Mucosa of rectum (tissue), 2 donors: ENCODE measurements around the gene SBK1.

Experiments
- H3K27ac ChIP-seq, 2 donors: one replicate each; pipeline ENCODE4 v1.7.0; 2013; ENCODE audit warnings: inconsistent platforms in 2 of 2, low read depth in 2 of 2, low read length in 2 of 2
- H3K27me3 ChIP-seq, 2 donors: one replicate each; pipeline ENCODE4 v1.7.0; 2013; ENCODE audit warnings: low read length in 2 of 2; ENCODE audit not compliant: control insufficient read depth in 2 of 2, insufficient read depth in 2 of 2
- H3K36me3 ChIP-seq, 2 donors: one replicate each; pipeline ENCODE4 v1.7.0; 2013; ENCODE audit warnings: low read length in 2 of 2; ENCODE audit not compliant: control insufficient read depth in 2 of 2, insufficient read depth in 2 of 2
- H3K4me1 ChIP-seq, 2 donors: one replicate each; pipeline ENCODE4 v1.7.0; 2013; ENCODE audit warnings: low read length in 2 of 2, mild to moderate bottlenecking in 1 of 2; ENCODE audit not compliant: control insufficient read depth in 2 of 2, insufficient read depth in 2 of 2
- H3K4me3 ChIP-seq, 2 donors: one replicate each; pipeline ENCODE4 v1.7.0; 2013; ENCODE audit warnings: low read length in 2 of 2
- H3K9ac ChIP-seq, 2 donors: one replicate each; pipeline ENCODE4 v1.7.0; 2013; ENCODE audit warnings: low read length in 2 of 2, low read depth in 1 of 2, mild to moderate bottlenecking in 1 of 2
- H3K9me3 ChIP-seq, 2 donors: one replicate each; pipeline ENCODE4 v1.7.0; 2013; ENCODE audit warnings: low read length in 2 of 2; ENCODE audit not compliant: control insufficient read depth in 2 of 2
- donor health status: healthy.
- donor health status: Normal muscosa, but diverticular disease.

SBK1 gene

DNA sequence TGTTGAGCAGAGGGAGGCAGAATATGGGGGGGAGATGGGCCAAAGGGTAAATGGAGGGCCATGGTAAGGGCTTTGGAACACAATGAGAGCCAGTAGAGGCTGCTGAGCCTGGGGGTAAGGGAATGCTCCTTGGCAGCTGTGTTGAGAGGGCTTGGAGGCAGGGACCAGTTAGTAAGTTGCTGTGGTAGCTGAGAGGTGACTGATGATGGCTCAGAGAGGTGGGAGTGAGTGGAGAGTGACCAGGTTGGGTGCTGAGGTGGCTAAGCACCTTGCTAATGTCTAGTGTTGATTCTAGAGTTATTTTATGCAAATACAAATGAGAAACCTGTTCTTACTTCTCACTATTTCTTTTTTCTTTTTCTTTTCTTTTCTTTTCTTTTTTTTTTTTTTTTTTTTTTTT is 10.8 kb downstream of the SBK1 start:
- H3K36me3 ChIP-seq, result no peaks in the 10 kb centered on the region
- no peak overlapping the region for H3K27ac ChIP-seq
- no peak overlapping the region for H3K9ac ChIP-seq
- H3K4me3 ChIP-seq, result no peak overlapping the region
- no peaks in the 10 kb centered on the region for H3K9me3 ChIP-seq
- no peaks in the 10 kb centered on the region for H3K4me1 ChIP-seq
- H3K27me3 ChIP-seq, result no peaks in the 10 kb centered on the region

DNA sequence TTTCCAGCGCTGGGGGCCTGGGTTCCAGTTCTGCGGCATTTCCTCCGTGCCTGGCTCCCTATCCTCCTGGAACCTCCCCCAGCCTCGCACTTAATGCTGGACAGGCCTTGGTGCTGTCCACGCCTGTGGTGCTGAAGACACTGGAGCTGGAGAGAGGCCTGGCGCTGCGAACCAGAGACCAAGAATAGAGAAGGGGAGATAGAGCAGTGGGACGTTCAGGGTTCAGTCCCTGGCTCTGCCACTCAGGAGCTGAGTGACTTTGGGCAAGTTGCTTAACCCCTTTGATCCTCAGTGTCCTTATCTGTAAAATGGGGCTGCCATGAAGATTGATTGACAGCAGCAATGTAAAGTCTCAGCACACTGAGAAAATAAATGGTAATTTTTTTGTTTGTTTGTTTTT is 11.9 kb downstream of the SBK1 start:
- Histone ChIP-seq H3K4me3 (no peak overlapping the region), H3K4me1 (no peaks in the 10 kb centered on the region), H3K36me3 (no peaks in the 10 kb centered on the region), H3K27me3 (no peaks in the 10 kb centered on the region), H3K9ac (no peak overlapping the region), H3K27ac (no peak overlapping the region), H3K9me3 (no peaks in the 10 kb centered on the region)

DNA sequence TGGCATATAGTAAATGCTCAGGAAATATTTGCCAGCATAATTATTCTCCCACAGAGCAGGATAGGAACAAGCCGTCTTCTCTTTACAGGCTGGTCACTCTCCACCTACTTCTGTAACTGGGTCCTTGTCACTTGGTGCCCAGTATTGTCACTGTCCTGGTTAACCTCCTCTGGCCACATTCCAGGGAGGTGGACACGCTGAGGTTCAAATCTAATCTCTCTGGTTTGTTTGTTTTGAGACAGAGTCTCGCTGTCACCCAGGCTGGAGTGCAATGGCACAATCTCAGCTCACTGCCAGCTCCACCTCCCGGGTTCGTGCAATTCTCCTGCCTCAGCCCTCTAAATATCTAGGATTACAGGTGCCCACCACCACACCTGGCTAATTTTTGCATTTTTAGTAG is 15.6 kb downstream of the SBK1 start:
- Histone ChIP-seq H3K9ac (no peak overlapping the region), H3K27ac (no peak overlapping the region), H3K9me3 (no peaks in the 10 kb centered on the region), H3K4me1 (no peaks in the 10 kb centered on the region), H3K27me3 (no peaks in the 10 kb centered on the region), H3K36me3 (no peaks in the 10 kb centered on the region), H3K4me3 (no peak overlapping the region)

DNA sequence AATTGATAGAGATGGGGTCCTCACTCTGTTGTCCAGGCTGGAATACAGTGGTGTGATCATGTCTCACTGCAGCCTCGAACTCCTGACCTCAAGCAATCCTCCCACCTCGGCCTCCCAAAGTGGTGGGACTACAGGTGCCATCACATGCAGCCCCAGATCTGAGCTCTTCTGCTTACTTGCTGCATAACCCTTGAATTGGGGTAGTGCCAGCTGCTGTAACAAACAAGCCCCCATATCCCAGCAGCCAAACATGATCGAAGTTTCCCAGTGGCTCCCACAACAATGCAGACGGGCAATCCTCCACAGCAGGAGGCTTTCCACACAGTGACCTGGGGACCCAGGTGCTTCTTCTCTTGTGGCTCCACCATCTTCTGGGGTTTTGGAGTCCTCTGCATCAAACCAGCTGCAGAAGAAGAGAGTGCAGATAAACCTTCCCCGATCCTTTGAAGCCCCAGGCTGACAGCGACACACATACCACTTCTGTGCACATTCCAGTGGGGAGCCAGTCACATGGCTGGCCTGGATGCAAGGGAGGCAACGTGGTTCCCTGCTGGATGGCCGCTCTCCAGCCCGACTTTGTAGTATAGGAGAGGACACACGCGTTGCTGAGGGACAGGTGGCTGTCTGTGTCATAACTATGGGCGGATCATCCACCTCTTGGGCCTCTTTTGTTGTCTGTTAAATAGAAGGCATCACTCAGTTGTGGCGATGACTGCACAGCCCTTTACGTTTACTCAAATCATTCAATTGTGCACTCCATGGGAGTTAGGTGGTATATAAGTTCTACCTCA is 16.7 kb downstream of the SBK1 start:
- no peaks in the 10 kb centered on the region for H3K9me3 ChIP-seq
- H3K4me1 ChIP-seq, result no peaks in the 10 kb centered on the region
- H3K9ac ChIP-seq, result no peak overlapping the region
- no peaks in the 10 kb centered on the region for H3K36me3 ChIP-seq
- H3K27ac ChIP-seq, result no peak overlapping the region
- no peaks in the 10 kb centered on the region for H3K27me3 ChIP-seq
- H3K4me3 ChIP-seq, result no peak overlapping the region

DNA sequence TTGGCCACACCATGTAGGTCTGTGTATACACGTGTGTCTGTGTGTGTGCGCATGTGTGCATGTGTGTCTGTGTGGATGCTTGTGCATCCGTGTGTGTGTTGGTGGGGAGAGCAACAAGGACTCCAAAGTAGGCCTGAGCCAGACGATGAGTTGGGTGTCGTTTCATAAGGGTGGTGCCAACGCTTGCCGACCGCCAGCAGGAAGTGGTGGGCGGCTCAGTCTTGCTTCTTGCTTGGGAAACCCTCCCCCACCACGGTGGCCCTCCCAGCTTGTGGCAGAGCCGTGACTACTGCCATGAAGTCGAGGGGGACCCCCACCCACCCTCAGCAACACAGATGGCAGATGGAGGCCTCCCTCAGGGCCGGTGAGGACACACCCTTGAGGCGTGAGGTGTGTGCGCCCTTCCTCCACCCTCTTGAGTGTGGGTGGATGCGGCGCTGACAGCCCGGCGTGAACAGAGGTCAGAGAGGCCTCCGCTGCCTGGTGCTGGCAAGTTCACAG is 17.5 kb downstream of the SBK1 start:
- Histone ChIP-seq H3K9ac (no peak overlapping the region), H3K4me1 (no peaks in the 10 kb centered on the region), H3K27ac (no peak overlapping the region), H3K27me3 (no peaks in the 10 kb centered on the region), H3K9me3 (no peaks in the 10 kb centered on the region), H3K36me3 (no peaks in the 10 kb centered on the region), H3K4me3 (no peak overlapping the region)

DNA sequence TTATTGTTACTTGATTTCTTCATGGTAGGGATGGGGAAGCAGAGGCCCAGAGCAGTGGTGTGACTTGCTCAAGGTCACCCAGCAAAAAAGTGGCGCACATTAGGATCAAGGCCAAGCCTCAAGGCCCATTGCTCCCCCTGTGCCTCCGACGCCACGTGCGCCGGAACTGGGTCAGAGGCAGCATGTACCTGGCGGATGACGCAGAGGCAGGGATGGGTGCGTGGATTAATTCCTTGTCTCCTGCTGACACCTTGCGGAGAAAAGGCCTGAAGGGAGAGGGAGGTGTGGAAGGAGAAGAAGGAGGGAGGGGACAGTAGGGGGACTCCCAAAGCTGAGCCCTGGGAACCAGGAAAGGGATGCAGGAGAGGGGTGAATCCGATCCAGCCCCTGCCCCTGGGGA is 18.5 kb downstream of the SBK1 start:
- H3K27me3 ChIP-seq, result no peaks in the 10 kb centered on the region
- no peaks in the 10 kb centered on the region for H3K4me1 ChIP-seq
- no peak overlapping the region for H3K9ac ChIP-seq
- H3K36me3 ChIP-seq, result no peaks in the 10 kb centered on the region
- H3K27ac ChIP-seq, result no peak overlapping the region
- H3K9me3 ChIP-seq, result no peaks in the 10 kb centered on the region
- H3K4me3 ChIP-seq, result no peak overlapping the region

DNA sequence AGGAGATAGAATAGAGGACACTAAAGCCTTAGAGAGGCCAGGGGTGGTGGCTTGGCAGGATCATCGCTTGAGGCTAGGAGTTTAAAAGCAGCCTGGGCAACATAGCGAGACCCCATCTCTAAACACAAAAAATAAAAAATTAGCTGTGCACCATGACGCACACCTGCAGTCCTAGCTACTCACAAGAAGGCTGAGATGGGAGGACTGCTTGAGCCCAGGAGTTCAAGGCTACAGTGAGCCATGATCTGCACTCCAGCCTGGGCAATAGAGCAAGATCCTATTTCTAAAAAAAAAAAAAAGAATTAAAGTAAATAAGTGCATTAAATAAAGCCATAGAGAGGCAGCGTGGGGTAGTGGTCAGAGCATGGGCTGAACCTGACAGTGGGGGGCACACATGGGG is 19.1 kb downstream of the SBK1 start:
- no peaks in the 10 kb centered on the region for H3K9me3 ChIP-seq
- no peaks in the 10 kb centered on the region for H3K36me3 ChIP-seq
- H3K4me1 ChIP-seq, result no peaks in the 10 kb centered on the region
- no peaks in the 10 kb centered on the region for H3K27me3 ChIP-seq
- no peak overlapping the region for H3K4me3 ChIP-seq
- no peak overlapping the region for H3K27ac ChIP-seq
- no peak overlapping the region for H3K9ac ChIP-seq

DNA sequence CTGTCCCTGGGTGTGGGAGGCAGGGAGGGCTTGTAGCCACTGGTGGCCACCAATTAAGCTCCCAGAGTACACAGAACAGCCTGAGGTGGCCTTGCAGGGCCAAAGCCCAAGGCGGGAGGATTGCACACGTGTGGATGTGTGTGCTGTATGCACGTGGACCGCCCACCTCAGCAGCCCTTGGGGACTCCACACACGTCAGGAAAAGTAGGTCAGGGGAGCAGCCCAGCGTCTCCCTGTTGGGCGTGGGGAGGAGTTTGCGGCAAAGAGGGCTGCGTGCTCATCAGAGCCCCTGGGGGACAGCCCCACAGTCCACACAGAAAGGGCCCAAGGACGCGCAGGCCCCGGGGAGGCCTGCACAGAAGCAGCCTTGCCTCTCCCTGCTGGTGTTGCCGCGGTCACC is 19.6 kb downstream of the SBK1 start:
- Histone ChIP-seq H3K4me3 (no peak overlapping the region), H3K36me3 (no peaks in the 10 kb centered on the region), H3K27me3 (no peaks in the 10 kb centered on the region), H3K9me3 (no peaks in the 10 kb centered on the region), H3K27ac (no peak overlapping the region), H3K4me1 (no peaks in the 10 kb centered on the region), H3K9ac (no peak overlapping the region)

DNA sequence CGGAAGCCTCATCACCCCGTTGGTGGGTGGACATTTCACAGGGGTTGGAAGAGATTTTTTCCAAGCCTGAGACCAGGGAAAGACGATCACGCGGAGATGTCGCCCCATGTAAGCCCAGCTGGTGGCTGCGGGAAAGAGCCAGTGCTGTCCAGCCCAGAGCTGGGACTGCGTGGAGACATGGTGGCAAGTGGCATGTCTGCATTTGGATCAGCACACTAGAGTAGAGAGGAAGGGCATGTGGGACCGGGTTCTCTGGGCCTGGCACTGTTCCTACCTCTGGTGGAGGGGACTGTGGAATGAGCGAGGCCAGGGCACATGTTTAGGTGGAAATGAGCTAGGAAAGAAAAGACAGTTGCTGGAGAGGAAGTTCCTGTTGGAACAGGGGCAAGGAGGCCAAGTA is 20.0 kb downstream of the SBK1 start:
- Histone ChIP-seq H3K9me3 (no peaks in the 10 kb centered on the region), H3K27me3 (no peaks in the 10 kb centered on the region), H3K36me3 (no peaks in the 10 kb centered on the region), H3K4me1 (no peaks in the 10 kb centered on the region), H3K27ac (no peak overlapping the region), H3K4me3 (no peak overlapping the region), H3K9ac (no peak overlapping the region)

DNA sequence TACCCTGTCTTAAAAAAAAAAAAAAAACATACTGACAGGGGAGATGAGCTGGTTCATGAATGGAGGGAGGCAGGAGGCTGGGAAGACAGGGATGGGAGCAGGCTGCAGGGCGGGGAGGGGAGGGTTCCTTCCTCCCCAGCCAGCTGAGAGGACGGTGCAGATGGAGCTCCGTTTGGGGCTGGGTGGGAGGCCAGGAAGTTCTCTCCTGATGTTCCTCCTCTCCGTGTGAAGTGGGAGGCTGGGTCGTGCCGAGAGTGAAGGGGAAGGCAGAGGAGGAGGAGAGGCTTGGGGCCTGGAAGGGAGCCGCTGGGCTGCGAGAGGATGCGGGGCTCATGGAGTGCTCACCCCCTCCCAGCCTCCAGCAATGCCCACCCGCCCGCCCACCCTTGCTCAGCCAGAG is 21.3 kb downstream of the SBK1 start:
- Histone ChIP-seq H3K27ac (no peak overlapping the region), H3K9me3 (no peaks in the 10 kb centered on the region), H3K4me3 (no peak overlapping the region), H3K27me3 (no peaks in the 10 kb centered on the region), H3K36me3 (no peaks in the 10 kb centered on the region), H3K9ac (no peak overlapping the region), H3K4me1 (no peaks in the 10 kb centered on the region)
